COLO829 (cell line): ENCODE results near the gene MATN1.

ENCODE experiments used
- DNase-seq: peaks from one replicate; pipeline ENCODE4 v3.0.0; 2012; ENCODE audit warnings: low spot score

The MATN1 gene

DNA sequence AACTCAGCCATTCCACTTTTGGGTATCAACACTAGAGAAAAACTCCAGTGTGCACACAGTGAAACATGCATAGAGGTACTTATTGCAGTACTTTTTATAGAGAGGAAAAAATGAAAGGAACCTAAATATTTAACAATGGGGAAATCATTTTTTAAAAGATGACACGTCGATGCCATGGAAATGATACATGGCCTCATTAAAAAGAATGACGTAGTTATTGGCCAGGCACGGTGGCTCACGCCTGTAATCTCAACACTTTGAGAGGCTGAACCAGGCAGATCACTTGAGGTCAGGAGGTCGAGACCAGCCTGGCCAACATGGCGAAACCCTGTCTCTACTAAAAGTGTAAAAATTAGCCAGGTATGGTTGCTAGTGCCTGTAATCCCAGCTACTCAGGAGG, 42.5 kb downstream of the MATN1 start:
- no peak for DNase-seq

GRCh38 chr1:30680429-30680828, 43.0 kb downstream of the MATN1 start:
- DNase-seq: no peak

- DNase-seq: no peak
Observed at GRCh38 chr1:30679976-30680305, 43.4 kb downstream of the MATN1 start.

- DNase-seq: no peak
Observed at GRCh38 chr1:30679201-30679975, 44.0 kb downstream of the MATN1 start.

DNA sequence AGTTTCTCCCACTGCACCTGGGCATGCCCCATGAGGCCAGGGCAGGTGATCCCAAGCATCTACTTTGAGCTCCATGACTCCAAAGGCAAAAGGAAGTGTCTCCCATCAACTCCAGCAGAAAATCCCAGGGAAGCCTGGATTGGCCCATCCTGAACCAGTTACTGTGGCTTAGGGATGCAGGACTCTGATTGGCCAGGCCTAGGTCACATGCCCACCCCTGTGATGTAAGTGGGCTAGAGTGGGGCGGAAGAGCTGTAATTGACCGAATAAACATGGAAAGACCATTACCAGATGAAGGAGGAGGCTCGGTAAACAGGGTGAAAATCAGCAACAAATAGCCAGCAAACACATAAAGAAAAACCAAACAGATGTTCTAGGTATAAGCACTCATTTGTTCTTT, 45.2 kb downstream of the MATN1 start:
- no peak for DNase-seq

- no peak for DNase-seq
Observed at GRCh38 chr1:30677471-30677870, 45.9 kb downstream of the MATN1 start.

GRCh38 chr1:30675761-30676160, 47.6 kb downstream of the MATN1 start:
- DNase-seq: no peak

DNA sequence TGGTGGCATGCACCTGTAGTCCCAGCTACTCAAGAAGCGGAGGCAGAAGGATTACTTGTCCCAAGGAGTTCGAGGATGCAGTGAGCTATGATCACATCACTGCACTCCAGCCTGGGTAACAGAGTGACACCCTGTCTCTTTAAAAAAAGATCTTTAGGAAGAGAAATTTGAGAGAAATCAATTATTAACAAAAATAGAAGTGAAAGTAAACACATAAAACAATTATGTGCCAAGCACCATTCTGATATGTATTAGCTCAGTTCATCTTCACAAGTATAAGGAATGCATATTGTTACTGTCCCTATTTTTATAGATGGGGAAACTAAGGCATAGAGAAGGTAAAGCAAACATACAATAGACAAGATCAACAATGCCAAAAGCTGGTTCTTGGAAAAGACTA, 48.1 kb downstream of the MATN1 start:
- no peak for DNase-seq

DNA sequence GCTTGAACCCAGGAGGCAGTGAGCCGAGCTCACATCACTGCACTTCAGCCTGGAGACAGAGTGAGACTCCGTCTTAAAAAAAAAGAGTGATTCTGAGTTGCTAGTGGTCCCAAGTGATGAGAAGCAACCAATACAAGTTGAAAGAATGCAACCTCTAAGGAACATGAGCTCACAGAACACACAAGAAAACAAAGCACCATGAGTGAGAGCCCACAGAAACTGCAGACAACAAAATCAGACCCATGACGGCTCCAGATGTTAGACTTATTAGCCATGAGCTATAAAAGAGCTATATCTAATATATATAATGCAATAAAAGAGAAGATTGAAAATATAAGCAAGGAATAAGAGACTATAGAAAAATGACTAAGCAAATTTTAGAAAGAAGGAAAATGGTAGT, 50.0 kb downstream of the MATN1 start:
- no peak for DNase-seq

GRCh38 chr1:30672661-30673060, 50.7 kb downstream of the MATN1 start:
- DNase-seq: no peak

DNA sequence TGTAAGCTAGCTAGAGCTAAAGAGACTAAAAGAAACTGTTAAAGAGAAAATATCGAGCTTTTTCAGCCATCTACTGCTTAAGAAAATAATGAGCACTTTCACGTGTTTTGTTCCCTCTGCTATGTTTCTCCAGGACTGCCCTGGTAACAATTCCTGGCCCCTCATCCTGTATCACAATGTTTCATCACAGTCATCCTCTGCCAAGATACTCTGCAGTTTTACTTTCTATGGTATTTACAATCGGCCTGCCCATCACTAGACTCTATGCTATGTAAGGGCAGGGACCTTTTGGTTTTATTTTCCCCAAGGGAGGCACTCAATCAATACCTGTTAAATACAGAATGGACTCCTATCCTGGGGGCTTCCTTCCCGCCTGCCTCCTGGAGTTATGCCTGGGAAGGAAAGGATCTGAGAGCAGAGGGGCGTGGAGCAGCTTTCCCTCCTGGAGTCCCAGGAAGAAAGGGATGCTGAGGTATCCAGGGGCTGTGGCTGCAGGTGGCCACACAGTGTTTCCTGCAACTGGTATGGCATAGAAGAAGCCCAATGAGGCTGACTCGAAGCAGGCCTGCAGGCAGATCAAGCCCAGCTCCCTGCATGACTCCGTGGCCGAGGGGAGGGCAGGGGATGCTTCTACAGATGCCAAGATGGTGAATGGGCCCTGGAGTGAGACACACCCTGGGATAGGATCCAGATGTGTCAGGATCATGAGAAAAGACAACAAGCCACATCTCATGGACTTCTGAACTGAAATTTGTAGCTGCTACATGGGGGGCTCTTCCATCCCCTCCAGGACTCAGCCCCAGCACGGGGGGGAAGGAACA, 52.9 kb downstream of the MATN1 start:
- no peak for DNase-seq

DNA sequence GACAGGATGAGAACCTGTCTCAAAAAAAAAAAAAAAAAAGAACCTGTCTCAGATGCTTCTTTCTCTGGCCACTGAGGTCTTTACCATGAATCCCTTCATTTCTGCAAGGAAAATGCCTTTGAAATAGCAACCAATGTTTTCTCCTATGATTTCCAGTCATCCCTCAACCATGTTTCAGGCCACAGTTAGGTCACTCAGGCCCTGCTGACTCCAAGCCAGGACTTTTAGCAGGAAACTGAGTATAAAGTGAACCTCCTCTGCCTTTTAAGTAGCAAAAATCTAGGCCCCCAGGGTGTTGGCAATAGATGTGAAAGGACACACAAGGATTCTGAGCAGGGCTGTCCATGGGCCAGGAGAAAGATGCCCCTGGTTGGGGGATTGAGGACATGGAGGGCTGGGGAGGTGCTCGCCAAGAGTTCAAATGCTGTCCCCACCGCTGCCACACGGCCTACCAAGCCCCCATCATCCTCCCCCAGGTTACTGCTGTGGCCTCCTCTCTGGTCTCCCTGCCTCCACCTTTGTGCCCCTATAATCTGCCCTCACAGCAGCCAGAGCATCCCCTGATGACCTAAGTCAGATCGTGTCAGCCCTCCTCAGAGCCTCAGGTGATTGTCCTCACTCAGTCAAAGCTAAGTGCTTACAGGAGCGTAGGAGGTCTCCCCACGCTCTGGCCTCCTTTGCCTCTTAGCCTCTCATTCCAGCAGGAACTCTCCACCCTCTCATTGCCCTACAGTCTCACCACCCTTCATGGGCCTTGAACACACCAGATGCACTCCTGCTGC, 54.6 kb downstream of the MATN1 start:
- DNase-seq: no peak

DNA sequence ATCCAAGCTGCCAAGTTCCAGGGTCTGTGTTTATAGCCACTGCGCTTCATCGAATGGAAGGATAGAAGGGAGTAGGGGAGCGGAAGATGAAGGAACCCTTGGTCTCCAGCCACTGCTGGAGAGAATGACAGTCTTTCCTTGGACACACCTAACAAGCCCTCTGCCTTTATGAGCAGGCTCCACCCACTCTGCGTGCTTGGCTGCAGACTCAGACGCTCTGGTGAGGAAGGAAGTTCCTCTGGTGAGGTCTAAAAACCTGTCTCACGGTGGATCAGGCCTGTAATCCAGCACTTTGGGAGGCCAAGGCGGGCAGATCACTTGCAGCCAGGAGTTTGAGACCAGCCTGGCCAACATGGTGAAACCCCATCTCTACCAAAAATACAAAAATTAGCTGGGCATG, 55.4 kb downstream of the MATN1 start:
- no peak for DNase-seq

GRCh38 chr1:30666756-30667273, 56.6 kb downstream of the MATN1 start:
- DNase-seq: no peak

GRCh38 chr1:30665216-30666010, 58.0 kb downstream of the MATN1 start:
- DNase-seq: no peak

- no peak for DNase-seq
Observed at GRCh38 chr1:30664103-30664755, 59.2 kb downstream of the MATN1 start.

GRCh38 chr1:30663596-30664091, 59.7 kb downstream of the MATN1 start:
- no peak for DNase-seq

GRCh38 chr1:30662291-30662840, 61.0 kb downstream of the MATN1 start:
- no peak for DNase-seq

GRCh38 chr1:30661311-30661710, 62.1 kb downstream of the MATN1 start:
- no peak for DNase-seq
